ENCODE data around the gene ITPR1.

ITPR1 gene

DNA sequence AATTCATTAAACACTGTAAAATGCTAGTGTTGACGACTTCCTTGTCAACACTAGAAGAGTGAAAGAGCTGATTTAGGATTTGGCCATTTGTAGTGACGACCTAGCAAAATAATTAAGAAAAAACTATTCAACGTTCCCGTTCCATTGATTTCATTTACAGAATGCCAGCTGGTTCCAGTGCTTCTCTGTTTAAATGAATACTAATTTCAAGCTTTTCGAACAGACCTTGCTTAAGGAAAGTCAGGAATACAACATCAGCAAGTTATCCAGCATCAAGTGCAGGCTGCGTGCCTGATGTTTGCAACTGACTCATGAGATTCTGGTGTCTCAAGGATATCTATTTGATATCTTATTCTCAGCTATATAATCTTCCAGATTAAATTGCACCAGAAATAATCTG is 387.7 kb downstream of the ITPR1 start:
- no peak for DNase-seq

DNA sequence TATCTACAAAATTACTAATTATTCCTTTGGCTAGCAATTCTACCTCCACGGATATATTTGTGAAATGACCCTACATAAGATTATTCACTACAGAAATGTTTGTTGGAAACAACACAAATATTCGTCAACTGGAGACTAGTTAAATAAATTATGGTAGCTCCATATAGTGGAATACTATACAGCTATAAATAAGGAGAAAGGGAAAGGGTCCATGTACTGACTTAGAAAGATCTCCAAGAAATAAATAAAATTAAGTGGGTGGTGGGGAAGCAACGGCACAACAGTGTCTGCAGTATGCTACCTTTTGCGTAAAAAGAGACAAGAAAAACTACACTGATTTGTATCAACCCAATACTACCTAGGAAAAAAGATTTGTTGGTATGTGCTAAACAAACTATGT is 389.4 kb downstream of the ITPR1 start:
- no peak for DNase-seq

- no peak for DNase-seq
Observed at GRCh38 chr3:4883011-4883410, 389.9 kb downstream of the ITPR1 start.

DNA sequence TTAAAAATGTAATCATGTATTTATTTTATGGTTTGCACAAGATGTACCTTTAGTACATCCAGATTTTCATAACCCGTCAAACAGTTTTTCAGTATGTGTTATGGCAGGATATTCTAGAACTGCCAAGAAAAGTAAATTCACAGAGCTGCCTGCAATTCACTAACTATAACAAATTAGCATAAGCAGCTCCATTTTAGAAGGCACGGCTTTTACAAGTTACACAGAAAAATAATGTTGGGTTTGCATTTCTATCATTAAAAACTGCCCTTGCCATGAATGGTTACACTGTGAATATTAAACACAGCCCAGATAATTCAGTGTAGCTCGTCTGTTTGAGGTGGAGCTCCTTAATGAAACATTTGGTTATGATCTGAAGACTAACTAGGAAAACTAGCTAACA is 391.7 kb downstream of the ITPR1 start:
- no peak for DNase-seq

DNA sequence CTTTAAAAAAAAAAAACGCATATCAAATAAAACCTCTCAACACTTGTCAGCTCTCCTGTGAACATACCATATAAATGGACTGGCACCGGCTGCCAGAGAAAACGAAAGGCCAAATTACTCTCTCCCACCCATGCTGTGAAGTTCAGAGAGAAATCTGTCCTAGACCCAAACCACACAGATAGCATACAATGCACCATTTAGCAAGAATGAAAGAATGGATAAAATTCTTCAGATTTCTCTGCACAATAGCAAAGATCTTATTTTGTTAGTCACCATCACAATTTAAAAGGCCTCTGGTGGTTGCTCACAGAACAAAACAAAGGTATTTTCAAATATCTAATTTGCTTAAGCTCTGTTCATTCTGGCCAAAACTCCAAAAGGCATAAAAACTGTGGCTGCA is 392.2 kb downstream of the ITPR1 start:
- no peak for DNase-seq

DNA sequence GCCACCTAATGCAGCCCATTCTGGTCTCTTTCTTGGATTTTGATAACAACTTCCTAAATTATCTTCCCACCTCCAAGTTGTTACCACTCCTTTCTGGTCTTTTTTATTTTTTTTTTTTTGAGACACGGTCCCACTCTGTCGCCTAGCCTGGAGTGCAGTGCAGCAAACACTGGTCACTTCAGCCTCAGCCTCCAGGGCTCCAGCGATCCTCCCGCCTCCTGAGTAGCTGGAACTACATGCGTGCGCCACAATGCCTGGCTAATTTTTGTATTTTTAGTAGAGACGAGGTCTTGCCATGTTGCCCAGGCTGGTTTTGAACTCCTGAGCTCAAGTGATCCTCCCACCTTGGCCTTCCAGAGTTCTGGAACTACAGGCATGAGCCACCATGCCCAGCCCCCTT is 393.3 kb downstream of the ITPR1 start:
- no peak for DNase-seq

DNA sequence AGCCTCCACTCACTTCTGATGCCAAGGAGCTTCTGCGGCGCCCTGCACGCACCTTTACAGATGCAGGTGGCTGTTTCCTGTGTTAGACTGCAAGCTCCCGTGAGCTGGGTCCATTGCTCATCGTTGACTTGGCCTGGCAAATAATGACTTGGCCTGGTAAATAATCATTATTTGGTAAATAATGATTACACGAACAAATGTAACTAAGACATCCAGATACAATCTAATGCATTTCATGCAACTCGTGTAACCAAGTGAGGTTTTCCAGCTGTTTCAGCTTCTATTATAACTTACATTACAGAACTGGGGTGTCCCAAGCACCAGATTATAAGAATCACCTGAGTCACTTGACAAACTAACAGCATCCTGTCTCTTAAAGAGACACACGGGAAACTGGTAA is 394.0 kb downstream of the ITPR1 start:
- no peak for DNase-seq

DNA sequence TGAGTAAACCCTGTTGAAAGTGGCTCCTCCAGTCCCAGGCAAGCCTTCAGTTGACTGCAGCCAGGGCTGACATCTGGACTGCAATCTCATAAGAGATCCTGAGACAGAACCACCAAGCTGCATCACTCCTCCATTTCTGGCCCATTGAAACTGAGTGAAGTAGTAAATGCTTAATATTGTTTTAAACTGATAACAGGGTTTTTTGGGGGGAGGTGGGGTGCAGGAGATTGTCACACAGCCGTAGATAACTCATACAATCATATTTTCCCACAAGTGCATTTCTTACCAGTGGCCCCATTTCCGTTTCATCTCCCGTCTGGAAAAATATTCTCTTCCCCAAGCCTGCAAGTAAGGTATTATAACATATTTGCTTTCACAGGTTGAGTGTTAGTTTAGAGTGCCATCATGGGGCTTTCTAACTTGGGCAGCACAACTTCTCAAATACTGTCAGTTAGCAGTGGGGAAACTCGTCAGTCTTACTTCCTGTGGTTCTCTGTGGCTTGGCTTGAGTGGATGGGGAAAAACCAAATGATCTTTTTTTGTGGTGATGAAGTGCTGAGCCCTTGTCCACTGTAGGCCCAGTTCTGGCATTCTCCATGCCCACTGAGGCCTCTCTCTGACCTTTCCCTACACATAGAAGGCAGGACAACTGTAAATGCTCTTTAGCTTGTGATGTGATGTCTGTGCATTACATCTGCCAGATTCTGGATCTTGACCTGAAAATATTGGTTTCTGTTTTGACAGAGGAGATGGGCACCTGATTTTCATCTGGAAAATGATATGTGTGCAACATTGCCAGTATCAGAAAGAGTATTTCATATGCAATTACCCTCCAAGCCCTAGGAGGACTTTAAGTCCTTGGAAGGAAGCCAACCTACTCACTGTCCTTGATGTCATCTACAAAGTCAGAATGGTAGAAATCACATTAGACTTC is 396.0 kb downstream of the ITPR1 start:
- DNase-seq, result no peak

GRCh38 chr3:4889896-4890295 is 396.7 kb downstream of the ITPR1 start:
- no peak for DNase-seq

GRCh38 chr3:4894891-4895530 is 401.9 kb downstream of the ITPR1 start:
- DNase-seq, result no peak

GRCh38 chr3:4895838-4896237 is 402.7 kb downstream of the ITPR1 start:
- no peak for DNase-seq

All from SHP77 (cell line).